Esophagus muscularis mucosa (tissue), 3 donors: ENCODE measurements around the gene CSH1.
"Not testable (repeated sequence)": the region's sequence is repeated elsewhere in the genome, so short reads cannot be mapped to it uniquely, and the experiment has no call there.

Experiments used
- POLR2A ChIP-seq: fragments of 450-650 bp; IDR thresholded peaks from one replicate; pipeline ENCODE4 v1.6.1; 2017; ENCODE audit warnings: antibody characterized with exemption, moderate library complexity, mild to moderate bottlenecking, low read depth
- POLR2AphosphoS5 ChIP-seq, 2 donors: sonication (generic); formaldehyde crosslinking; IDR thresholded peaks; one replicate each; pipeline ENCODE4 v1.6.1; 2017; ENCODE audit warnings: antibody characterized with exemption in 2 of 2
- TF ChIP-seq, protein P1 (sequence below), 3 experiments: fragments of 200-600 bp in 2 of 3; fragments of 450-650 bp in 1 of 3; sonication (generic) in 2 of 3; IDR thresholded peaks; one replicate each; pipeline ENCODE4 v1.5.1; 2017 to 2019; ENCODE audit warnings: antibody characterized with exemption in 3 of 3, mild to moderate bottlenecking in 2 of 3, moderate library complexity in 1 of 3

DNA sequence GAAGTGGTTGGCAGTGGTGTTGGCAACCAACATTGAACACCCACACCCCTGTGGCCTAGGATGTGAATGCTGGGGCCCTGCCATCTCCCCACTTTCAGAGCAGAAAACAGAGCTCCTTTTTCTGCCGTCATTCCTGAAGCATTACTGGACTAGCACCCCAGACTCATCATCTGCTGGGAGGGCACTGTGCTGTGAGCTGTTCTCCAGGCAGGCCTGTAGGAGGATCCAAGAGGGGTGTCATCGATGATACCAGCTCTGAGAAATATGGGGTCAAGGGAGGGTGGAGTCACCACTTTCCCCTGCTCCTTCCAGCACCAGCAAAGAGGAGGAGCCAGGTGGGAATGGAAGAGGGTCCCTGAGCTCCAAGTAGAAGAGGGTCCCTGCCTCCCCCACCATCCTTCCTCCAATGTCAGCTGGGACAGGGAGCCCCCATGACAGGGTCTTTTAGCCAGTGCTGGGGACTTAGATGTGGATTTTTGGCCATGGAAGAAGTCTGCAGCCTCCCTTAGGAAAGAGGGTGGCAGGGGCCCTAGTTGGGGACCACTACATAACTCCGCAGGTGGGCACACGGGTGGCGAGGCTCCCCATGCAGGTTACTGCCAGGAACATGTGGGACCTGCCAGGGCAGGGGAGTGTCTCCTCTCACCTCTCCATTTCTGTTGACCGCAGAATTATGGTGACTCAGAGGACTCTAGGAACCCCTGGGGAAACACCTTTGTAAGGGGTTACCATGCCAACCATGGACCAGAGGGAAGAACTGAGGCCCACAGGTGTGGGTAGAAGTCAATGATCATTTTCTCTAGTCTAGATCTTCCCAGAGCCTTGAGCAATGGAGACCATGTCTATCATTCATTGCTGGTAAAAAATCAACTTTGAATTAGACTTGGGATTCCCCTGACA lies 2.8 kb upstream of the CSH1 start:
- TF ChIP-seq, protein P1, sequence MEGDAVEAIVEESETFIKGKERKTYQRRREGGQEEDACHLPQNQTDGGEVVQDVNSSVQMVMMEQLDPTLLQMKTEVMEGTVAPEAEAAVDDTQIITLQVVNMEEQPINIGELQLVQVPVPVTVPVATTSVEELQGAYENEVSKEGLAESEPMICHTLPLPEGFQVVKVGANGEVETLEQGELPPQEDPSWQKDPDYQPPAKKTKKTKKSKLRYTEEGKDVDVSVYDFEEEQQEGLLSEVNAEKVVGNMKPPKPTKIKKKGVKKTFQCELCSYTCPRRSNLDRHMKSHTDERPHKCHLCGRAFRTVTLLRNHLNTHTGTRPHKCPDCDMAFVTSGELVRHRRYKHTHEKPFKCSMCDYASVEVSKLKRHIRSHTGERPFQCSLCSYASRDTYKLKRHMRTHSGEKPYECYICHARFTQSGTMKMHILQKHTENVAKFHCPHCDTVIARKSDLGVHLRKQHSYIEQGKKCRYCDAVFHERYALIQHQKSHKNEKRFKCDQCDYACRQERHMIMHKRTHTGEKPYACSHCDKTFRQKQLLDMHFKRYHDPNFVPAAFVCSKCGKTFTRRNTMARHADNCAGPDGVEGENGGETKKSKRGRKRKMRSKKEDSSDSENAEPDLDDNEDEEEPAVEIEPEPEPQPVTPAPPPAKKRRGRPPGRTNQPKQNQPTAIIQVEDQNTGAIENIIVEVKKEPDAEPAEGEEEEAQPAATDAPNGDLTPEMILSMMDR (IDR thresholded peaks at IDR 0.05): not testable (repeated sequence)
- not testable (repeated sequence) for TF ChIP-seq POLR2A; POLR2AphosphoS5 (IDR thresholded peaks at IDR 0.05)
